ENCODE results near the gene KAZN.
"Not testable (repeated sequence)": the region's sequence is repeated elsewhere in the genome, so short reads cannot be mapped to it uniquely, and the experiment has no call there.

The KAZN gene

DNA sequence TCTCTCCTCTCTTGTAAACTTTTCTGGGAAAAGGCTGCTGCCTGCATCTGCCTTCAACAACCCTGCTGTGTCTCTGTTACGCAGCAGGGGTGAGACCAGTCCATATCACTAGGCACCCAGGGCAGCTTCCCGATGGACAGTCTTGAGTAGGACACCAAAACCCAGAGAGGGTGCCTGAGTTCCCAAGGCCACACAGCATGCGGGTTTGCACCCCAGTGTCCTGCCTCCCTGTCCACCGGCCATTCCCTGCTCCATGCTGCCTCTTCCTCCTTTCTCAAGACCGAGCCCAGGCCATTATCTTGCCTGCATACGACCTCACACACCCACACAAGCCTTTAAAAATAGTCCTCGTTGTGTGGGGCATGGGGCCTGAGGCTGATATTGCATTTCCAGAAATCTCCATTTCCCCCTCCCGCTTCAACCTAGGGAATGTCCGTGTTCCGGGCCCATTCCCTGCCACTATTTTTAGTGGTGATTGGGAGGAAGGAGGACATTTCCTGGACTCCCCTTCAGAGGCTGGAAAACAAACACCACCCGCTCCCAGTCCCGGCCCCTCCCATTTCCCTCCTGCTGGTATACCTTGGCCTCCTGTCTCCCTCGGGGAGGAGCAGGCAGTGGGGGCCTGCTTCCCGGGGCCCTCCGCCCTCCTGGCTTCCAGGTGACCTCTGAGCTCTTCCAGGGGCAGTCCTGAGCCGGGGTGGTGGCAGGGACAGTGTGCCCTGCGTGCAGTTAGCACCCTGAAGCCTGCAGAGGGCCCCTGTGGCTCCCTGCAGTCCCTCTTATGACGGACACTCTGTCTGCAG, 422.7 kb downstream of the KAZN start:
- DNase-seq = no peak

- DNase-seq = no peak
Measured at GRCh38 chr1:15022048-15022447, 423.6 kb downstream of the KAZN start.

GRCh38 chr1:15023205-15023604, 424.7 kb downstream of the KAZN start:
- no peak for DNase-seq

DNA sequence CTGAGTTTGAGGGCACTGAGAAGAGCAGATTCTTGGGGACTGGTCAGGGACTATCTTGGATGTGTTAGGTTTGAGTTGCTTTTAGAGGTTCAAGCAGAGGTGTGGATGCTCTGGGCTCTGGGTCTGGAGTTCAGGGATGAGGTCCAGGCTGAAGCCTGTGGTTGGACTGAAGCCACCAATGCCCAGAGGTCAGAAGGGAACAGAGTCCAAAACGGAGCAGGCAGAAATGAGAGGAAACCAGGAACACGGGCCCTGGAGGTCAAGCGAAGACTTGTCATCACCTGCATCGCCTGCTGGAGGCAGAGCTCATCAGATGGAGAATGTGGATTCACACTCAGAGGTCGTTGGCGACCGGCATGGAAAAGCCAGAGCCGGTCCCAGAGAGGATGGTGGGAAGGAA, 425.5 kb downstream of the KAZN start:
- no peak for DNase-seq

DNA sequence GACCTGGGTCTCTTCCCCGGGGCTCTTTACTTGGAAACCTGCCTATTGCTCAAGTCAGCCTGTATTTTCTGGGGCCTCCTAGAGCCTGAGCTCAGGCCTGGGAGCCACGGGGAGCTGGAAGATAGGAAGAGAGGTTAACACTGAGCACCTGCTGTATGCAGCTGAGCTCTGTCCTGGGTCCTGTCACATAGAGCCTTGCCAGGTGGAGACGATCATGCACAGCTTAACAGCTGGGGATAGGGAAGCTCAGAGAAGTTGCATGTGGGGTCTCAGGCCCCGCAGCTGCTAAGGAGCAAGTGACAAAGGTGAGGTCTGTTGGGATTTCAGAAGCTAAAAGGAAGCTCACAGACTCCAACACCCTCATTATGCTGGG, 427.6 kb downstream of the KAZN start:
- DNase-seq = no peak

DNA sequence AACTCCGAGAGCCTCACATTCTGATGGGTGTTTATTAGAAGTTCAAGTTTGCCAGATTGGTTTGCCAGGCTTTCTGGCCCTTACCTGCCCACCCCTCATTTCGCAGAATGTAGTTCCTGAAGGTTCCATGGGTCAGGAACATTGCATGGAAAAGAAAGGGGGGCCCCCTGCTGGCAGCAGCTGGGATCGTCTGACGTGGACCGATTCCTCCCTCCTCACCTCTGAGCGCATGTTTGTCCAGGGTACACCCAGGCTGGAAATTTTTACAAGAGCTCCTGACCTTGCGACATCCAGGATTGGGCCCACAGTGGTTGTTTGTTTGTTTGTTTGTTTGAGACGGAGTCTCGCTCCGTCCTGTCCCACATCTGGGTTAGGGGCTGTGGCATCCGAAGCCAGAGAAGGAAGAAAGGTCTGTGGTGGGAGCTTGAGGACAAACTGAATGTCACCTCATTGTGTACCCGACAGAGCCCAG, 429.1 kb downstream of the KAZN start:
- peak; percentile 16 for DNase-seq

GRCh38 chr1:15028102-15028501, 429.6 kb downstream of the KAZN start:
- DNase-seq = no peak

GRCh38 chr1:15028616-15029015, 430.1 kb downstream of the KAZN start:
- no peak for DNase-seq

- no peak for DNase-seq
Measured at GRCh38 chr1:15029036-15029435, 430.6 kb downstream of the KAZN start.

DNA sequence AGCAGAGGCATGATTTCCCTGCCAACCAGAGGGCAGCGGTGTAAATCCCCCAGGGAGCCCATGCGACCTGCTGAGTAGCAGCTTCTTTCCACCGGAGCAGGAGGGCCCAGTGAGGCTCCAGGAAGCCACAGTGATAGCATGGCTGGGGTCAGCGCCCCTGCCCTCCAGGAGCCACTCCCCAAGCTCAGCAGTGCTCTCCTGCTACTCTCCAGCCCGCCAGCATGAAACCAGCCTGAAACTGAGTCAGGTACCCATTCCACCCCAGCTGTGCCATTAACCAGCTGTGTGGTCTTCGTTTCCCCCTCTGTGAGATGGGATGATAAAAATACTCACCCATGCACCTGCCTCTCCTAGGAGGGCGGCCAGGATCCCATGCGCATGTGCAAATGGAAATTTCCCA, 431.3 kb downstream of the KAZN start:
- DNase-seq = no peak

GRCh38 chr1:15031251-15031933, 432.9 kb downstream of the KAZN start:
- no peak for DNase-seq

DNA sequence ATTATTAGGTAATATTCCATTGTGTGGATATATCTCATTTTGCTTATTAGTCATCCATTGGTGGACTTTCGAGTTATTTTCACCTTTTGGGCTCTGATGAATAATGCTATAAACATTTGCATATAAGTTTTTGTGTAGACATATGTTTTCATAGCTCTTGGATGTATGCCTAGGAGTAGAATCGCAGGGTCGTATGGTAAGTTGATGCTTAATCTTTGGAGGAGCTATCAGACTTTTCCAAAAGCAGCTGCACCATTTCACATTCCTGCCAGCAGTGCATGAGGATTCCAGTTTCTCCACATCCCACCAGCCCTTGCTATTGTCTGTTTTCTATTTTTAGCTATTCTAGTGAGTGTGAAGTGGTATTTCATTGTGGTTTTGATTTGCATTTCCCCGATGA, 434.8 kb downstream of the KAZN start:
- DNase-seq = no peak

DNA sequence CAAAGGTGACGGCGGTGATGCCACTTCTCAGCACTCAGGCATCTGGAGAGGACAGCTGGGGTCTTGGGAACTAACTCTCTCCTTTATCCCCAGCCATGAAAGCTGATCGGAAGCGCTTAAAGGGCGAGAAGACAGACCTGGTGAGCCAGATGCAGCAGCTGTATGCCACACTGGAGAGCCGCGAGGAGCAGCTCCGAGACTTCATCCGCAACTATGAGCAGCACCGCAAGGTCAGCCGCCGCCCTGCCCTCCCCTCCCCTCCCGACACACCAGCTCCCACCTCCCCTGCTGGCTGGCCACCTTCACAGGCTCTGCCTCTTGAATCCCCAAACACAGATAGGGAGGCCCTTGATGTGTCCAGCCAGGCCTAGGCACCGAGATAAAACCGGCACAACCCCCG, 436.2 kb downstream of the KAZN start:
- no peak for DNase-seq

GRCh38 chr1:15035236-15035635, 436.8 kb downstream of the KAZN start:
- no peak for DNase-seq

- no peak for DNase-seq
Measured at GRCh38 chr1:15036101-15036500, 437.6 kb downstream of the KAZN start.

DNA sequence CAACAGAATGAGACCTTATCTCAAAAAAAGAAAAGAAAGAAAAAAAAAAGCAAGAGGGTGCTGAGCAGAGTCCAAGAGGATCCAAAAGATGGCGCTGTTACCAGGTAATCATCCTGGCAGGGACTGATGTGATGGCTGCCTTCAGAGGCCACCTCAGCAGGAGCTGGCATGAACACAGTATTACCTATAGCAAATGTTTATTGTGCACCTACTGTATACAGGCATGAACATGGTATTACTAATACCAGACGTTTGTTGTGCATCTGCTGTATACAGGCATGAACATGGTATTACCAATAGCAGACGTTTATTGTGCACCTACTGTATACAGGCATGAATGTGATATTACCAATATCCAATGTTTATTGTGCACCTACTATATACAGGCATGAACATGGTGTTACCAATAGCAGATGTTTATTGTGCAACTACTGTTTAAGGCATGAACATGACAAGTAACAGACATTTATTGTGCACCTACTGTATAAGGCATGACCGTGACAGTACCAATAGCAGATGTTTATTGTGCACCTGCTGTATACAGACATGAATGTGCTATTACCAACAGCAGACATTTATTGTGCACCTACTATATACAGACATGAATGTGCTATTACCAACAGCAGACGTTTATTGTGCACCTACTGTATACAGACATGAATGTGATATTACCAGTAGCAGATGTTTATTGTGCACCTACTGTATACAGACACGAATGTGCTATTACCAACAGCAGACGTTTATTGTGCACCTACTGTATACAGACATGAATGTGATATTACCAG, 439.9 kb downstream of the KAZN start:
- DNase-seq = no peak

- no peak for DNase-seq
Measured at GRCh38 chr1:15039017-15039648, 440.6 kb downstream of the KAZN start.

DNA sequence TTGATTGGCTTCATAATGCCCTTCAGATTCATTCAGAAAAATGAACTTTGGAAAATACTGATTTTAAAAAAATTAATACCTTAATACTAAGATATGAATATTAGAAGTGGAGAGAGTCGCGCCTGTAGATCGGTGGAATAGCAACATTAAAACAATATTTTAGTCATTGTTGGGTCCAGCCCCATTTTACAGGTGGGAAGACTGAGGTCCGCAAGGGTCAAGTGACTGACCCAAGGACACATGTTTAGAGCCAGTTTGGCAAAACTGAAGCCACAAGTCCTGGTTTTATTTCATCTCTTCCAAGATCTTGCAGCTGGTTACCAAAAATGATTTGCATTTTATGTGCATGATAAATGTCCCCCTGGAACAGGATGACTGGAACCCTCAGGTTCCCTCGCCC, 441.4 kb downstream of the KAZN start:
- DNase-seq = no peak

DNA sequence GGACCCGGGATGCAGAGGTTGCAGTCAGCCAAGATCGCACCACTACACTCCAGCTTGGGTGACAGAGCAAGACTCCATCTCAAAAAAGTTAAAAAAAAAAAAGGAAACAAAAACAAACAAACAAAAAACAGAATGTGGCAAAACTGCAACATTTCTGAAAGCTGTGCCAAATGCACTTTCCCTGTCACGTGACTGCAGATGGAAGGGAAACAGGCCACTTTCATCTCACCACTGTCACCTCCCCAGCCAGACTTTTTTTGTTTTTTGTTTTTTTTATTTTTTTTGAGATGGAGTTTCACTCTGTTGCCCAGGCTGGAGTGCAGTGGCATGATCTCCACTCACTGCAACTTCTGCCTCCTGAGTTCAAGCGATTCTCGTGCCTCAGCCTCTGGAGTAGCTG, 442.2 kb downstream of the KAZN start:
- DNase-seq = not testable (repeated sequence)

- no peak for DNase-seq
Measured at GRCh38 chr1:15042866-15043265, 444.4 kb downstream of the KAZN start.

DNA sequence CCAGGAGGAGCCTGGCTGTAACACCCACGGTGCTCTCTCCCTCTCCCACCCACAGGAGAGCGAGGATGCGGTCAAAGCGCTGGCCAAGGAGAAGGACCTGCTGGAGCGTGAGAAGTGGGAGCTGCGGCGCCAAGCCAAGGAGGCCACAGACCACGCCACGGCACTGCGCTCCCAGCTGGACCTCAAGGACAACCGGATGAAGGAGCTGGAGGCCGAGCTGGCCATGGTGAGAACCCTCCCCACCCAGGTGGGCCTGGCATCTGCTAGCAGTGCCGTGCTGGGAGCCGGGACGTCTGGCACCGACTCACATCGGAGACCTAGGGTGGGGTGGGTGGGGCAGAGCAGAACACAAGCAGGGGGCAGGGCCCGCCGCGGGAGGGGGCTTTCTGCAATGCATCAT, 445.4 kb downstream of the KAZN start:
- no peak for DNase-seq

DNA sequence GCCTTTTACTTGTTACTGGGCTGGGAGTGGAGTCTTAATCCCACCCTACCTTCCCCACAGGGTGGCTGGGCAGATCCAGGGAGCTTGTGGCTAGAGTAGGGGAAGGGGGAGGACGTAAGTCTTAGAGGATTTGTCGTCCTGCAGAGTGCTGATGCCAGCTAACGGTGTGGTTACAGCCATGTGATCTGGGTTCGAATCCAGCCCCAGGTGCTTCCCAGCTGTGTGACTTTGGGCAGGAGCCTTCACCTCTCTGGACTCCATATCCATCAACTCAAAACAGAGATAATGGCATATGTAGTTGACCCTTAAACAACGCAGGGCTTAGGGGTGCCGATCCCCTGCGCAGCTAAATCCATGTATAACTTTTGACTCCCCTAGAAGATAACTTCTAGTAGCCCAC, 446.6 kb downstream of the KAZN start:
- DNase-seq = no peak

DNA sequence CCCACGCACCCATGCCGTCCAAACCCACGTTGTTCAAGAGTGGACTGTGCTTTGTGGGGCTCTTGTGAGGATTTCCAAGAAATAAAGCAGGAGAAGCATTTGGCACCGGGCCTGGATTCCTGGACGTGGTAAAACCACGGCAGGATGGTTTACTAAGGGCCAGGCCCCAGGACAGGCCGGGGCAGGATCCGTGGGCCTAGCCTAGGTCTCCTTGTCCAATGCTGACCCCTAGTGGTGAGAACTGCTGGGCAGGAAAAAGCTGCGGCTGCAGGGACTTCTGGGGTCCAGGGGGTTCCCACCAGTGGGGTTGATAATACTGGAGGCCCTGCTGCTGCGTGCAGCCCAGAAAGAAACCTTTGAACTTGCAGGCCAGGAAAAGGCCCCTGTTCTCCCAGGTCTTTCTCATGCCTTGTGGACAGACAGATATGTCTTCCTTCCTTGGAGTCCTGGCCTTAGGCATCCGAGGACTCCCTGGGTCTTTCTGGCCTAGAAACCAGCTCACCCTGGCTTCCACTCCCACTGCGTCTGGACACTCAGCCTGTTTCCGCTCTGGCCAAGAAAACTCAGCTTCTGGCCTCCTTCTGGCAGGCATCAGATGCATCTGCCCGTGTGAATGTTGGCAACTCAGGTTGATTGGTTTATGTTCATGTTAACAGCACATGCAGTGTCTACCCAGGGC, 448.1 kb downstream of the KAZN start:
- peak; percentile 50 for DNase-seq

All from activated gamma-delta T cell treated with Interleukin-2 at 50 U/mL for 16 hours (primary cell).